PFSK-1 (cell line): Measurements from ENCODE around the gene SP1.

Source experiments
- POLR2AphosphoS5 ChIP-seq: IDR thresholded peaks from 2 replicates; pipeline ENCODE4 v1.6.1; 2012; ENCODE audit warnings: low read depth, mild to moderate bottlenecking, control low read depth, low read length, moderate library complexity
- TF ChIP-seq, protein P1 (sequence below), 2 experiments: IDR thresholded peaks; 2 replicates each; pipeline versions ENCODE4 v1.6.1 to v1.8.0; 2011 to 2012; ENCODE audit warnings: low read depth in 2 of 2, low read length in 2 of 2, control low read depth in 1 of 2, inconsistent platforms in 1 of 2, mild to moderate bottlenecking in 1 of 2, moderate library complexity in 1 of 2; ENCODE audit not compliant: insufficient read depth in 1 of 2

DNA sequence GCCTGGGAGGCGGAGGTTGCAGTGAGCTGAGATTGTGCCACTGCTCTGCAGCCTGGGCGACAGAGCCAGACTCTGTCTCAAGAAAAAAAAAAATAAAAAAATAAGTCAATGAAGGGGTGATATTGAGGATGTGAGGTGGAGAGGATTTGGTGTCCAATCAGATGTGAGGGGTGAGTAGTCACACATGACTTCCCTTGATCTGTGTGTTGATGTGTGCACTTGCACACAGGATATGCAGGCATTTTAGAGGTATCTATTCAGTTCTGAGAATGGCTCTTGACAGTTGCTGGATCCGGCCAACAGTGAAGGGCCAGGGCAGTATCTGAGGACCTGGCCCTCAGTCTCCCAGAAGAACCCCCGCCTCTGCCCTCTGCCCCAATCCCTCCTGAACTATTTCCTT is 36.0 kb upstream of the SP1 start:
- TF ChIP-seq POLR2AphosphoS5: no peak
- TF ChIP-seq, protein P1, sequence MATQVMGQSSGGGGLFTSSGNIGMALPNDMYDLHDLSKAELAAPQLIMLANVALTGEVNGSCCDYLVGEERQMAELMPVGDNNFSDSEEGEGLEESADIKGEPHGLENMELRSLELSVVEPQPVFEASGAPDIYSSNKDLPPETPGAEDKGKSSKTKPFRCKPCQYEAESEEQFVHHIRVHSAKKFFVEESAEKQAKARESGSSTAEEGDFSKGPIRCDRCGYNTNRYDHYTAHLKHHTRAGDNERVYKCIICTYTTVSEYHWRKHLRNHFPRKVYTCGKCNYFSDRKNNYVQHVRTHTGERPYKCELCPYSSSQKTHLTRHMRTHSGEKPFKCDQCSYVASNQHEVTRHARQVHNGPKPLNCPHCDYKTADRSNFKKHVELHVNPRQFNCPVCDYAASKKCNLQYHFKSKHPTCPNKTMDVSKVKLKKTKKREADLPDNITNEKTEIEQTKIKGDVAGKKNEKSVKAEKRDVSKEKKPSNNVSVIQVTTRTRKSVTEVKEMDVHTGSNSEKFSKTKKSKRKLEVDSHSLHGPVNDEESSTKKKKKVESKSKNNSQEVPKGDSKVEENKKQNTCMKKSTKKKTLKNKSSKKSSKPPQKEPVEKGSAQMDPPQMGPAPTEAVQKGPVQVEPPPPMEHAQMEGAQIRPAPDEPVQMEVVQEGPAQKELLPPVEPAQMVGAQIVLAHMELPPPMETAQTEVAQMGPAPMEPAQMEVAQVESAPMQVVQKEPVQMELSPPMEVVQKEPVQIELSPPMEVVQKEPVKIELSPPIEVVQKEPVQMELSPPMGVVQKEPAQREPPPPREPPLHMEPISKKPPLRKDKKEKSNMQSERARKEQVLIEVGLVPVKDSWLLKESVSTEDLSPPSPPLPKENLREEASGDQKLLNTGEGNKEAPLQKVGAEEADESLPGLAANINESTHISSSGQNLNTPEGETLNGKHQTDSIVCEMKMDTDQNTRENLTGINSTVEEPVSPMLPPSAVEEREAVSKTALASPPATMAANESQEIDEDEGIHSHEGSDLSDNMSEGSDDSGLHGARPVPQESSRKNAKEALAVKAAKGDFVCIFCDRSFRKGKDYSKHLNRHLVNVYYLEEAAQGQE (IDR thresholded peaks at IDR 0.05; ENCODE audit: insufficient read depth in 1 of 2, low read depth in 2 of 2, low read length in 2 of 2): no peak
